ENCODE data around the gene GPC5.

The GPC5 gene

DNA sequence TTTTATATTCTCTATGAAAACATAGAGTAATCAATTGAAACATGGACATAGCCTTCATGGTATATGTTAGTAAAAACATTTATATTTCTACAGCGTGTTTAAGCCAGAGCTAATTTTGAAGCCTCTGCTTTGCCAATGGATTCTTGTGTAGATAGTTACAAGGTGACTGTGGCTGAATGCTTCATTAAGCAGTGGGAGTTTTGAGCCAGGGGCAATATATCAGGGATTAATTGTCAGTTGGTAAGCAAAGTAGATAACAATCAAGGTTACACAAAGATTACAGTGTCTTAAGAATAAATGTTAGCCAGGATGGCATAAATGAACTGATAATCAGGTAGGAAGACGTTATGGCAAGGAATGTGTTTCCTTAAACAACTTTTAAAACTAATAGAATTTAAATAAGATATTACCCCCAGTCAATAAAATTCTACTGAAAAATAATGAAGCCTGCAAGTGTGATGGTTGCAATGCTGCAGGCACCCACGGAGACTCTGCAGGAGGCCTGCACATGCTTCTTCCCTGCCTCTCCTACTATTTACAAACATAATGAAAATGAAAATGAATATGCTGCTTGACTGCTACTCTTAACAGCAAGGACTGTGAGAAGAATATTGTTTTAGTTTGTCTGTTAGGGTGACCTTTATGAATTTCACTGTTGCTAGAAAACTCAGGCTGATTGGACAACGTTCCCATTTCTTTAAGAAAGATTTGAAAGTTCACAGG, 588.5 kb downstream of the GPC5 start:
- no peak for DNase-seq (ENCODE audit: low spot score)

DNA sequence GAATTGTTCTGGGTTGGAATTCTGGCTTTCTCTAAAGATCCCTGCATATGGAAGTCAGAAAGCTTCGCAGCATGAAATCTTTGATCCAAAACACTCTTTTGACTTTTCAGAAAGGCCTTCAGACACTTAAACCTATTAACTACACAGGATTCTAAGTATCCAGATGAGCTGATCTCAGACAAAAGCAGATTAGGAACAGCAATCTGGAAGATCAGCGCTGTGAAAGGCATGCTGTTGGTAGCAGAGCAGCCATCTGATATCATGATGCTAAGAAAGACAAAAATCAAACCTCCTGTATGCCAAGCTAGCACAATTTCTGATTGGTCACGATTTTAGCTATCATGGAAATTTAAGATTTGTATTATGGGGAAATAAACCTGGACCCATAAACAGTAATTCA, 589.9 kb downstream of the GPC5 start:
- DNase-seq (ENCODE audit: low spot score): no peak

DNA sequence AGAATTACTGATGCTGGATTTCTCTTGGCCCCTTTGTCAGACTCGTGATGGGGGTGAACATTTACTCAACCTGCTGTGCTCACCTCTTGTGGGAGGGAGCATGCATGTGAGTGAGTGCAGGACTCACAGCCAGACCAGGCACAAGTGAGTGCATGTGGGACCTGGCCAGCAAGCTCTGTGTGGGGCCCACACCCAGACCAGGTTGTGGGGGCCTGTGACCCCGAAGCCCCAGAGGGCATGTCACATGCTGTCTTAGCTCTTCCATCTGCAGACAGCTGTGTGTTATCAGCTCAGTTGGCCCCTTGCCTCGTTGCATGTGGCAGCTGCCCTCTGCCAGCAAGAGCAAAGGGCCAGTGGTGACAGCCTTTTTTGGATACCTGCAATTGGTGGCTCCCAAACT, 614.4 kb downstream of the GPC5 start:
- DNase-seq (ENCODE audit: low spot score): no peak

DNA sequence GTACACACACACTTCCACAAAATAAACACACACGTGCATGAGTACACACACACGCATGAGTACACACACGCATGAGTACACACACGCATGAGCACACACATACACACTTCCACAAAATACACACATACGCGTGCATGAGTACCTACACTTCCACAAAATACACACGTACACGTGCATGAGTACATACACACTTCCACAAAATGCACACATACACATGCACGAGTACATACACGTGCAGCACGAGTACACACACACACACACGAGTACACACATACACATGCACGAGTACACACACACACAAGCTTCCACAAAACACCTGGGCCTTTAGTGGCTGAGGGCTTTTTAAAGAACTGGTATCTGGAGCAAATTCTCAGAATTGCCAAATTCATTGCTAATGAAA, 619.3 kb downstream of the GPC5 start:
- no peak for DNase-seq (ENCODE audit: low spot score)

DNA sequence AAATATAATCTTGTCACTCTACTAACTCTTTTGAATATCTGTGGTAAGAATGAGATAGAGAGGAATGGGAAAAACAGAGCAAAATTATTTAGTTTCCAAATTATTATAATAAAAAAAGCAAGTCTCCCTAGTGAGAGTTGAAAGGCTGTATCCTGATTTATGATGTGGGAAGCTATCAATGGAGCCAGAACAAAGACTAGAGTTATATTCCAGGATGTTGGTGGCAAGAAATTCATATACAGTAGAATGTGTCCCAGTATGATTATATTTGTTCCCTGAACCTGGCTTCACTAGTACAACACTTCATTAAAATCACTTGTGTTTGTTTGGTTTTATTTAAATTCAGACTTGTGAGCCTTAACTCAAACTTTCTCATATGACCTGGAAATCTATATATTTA, 630.3 kb downstream of the GPC5 start:
- DNase-seq (ENCODE audit: low spot score): no peak

DNA sequence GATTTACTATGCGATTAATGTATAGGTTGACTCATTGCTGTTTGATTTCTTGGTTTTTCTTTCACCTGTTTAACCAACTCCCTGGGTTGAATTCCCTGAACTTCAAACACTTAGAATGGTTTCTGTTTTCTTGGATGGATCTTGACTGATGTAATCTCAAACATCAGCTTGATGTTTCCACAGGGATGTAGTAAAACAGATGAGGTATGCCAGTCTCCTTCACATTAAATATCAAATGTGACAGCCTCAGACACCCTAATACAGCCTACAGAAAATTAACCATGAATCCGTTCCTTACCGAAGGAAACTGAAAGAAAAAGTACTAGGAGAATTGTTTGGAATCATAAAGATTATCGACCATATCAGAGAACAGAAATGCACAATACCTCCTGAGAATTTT, 631.2 kb downstream of the GPC5 start:
- no peak for DNase-seq (ENCODE audit: low spot score)

DNA sequence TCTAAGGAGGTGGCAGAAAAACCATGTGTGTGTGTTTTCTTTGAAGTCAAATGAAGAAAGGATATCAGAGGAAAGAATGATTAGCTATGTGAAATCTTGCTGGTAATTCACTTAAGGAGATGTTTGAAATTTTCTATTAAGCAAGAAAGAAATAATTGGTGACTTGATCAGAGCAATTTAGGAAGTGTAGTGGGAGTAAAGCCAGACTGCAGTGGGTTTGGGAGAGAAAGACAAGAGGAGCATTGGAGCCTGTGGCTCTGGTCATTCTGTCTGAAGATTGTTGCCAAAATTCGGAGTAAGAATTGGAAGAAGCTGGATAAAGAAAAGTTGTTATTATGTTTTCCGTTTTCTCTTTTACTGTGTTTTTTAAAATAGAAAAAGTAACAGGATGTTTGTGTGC, 640.5 kb downstream of the GPC5 start:
- DNase-seq (ENCODE audit: low spot score): no peak

DNA sequence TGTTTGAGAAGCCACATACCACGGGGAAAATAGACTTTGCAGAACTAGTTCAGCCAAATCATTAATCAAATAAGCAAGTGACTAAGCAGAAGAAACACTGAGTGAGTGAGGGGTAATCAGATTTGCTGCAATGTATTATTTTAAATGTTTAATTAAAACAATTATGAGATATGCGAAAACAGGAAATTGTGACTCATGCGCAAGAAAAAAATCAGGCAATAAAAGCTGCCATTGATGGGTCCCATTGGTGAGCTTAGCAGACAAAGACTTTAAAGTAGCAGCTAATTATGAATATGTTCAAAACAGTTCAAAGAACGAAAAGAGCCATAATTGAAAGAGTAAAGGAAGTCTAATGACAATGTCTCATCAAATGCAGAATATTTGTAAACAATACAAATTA, 644.1 kb downstream of the GPC5 start:
- DNase-seq (ENCODE audit: low spot score): no peak

DNA sequence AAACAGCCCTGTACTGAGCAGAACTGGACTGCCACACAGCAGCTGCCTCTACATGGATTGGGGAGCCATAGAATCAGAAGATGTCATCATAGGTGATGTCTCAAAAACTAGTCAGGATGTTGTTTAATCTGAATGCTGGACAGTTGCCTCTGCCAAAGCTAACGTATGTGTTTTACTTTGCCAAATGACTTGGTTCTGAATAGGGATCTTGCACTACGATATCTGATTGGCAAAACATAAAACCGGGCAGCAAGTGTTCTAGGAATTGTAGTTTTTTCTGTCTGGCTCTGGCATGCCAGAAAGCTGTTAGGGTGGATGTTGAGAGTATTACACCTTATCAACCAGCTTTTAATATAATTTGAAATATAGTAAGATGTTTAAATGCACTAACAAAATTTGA, 645.9 kb downstream of the GPC5 start:
- DNase-seq (ENCODE audit: low spot score): no peak

DNA sequence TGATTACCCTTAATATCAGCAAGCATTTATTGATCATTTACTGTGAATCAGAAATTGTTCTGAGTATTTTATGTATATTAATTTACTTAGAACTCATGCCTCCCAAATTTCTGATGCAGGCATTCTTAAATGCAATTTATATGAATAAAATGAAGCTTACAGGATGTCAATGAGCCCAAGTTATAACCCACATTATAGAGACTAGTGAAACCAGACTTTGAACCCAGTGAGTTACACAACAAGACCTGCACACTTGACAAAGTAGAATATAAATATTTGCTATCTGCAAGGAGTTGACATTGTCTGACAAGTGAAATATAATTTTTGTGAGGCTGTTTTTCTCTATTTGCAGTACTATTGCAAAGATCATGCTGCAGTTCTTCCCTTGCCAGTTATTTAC, 656.0 kb downstream of the GPC5 start:
- DNase-seq (ENCODE audit: low spot score): no peak

DNA sequence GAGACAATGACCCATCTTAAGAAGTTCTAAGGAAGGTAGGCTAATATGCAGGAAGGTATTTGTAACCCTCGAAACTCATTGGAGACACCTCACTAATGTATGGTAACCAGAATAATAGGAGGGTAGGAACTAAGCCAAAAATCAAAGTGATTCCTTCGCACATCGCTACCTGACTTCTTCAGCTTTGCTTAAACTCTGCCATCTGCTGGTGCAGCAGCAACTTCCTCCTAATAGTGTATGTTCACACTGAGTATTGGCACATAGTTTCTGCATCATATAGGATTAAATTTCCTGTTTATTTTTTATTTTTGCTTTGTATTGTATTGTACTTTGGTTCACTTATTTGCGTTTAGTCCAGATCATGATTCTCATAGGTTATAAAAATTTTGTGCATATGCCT, 676.2 kb downstream of the GPC5 start:
- no peak for DNase-seq (ENCODE audit: low spot score)

DNA sequence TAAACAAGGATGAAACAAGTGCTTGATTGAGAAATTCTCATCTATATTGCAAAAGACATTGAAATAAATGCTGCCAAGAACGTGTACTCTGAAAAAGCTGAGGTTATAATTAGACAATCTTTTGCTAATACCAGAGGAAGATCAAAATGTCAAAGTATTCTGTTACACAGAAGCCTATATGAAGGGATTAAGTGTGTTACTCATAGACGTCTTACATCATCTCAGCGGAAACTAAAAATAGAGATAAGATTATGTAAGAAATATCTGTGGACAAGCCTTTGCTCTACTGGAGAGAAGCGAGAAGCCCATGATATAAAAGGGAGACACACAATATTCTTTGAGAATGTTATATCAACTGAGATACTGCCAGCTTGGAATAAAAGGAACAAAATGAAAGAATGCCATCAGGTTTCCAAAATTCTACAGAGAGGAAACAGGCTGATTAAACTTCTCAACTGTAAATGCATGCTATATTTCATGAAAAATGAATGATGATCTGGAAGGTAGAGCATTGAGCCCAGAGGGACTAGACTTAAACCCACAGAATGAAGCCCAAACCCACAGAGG, 699.0 kb downstream of the GPC5 start:
- no peak for DNase-seq (ENCODE audit: low spot score)

DNA sequence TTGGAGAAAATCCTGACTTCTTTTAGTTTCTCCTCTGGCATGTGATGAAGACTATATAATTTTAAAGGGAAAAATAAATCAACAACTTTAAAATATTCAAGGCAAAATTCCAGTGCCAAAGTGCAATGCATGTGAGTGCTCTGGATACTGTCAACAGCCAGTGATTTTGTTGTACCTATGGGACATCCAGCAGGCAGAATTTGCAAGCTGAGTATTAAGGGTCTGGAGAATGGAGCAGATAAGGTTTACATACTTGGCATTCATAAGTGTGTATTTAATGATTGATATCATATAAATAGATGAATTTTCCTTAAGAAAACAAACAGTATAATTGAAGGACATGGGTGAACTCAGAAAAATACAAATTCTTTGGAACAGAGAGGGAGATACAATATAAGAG, 703.4 kb downstream of the GPC5 start:
- no peak for DNase-seq (ENCODE audit: low spot score)

DNA sequence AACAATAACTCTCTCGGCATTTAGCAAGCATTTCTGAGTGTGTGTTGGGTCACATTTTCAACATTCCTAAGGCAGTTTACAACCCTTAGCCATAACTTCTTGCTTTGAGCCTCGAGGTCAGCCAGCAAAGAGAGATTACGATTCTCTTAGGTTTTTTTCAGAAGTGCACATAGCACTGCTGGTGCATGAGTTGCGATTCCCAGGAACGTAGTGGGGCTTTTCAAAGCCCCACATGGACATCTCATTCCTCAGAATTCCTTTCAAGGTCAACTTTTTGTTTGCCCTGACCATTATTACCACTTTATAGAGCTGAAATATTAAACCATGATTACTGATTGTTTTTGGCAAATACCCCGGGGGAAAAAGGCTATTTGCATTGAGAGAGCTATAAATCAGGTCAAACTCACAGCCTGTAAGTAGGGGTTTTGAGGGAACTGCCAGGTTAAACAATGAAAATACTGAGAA, 705.3 kb downstream of the GPC5 start:
- DNase-seq (ENCODE audit: low spot score): no peak

DNA sequence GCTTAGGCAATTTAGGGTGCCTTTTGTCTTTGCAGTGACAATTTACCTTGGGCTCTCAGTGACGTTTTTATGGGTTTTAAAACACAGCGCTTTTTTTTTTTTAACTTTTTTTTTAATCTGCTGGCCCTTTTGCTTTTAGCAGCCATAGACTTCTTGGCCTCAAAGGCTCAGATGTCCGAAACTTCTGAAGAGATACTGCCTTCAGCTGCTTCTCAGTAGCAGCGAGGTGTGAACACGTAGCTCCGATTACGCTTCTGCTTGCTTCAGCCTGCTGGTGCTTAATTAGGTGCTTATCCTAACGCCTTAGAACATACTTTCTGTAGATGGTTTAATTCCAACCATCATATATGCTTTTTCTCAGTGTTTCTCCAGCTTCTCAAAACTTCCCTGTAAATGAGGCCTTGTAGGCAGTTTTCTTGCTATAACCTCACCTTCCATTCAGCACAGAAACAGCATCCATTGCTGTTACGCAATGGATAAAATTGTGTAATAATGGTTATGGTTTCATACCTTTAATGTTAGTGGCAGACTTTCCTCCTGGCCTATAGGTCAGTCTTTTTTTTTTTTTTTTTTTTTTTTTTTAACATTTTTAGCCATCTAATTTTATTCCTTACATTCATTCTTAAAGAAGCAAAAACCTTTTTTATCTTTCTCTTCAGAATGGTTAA, 723.9 kb downstream of the GPC5 start:
- no peak for DNase-seq (ENCODE audit: low spot score)

DNA sequence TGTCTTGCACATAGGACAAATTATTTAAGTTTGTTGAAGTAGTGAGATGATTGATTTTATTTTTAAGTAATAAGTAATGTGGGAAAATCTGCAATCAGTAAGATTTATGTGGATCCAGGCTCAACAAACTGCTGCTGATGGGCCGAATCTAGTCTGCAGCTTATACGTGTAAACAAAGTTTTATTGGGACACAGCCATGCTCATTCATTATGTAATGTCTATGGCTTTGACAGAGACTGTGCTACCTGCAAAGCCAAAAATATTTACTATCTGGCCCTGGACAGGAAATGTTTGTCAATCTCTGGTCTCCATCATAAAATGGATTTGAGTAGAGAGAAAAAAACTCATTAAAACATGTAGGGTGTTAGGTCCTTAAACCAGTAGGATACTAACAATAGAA, 728.0 kb downstream of the GPC5 start:
- DNase-seq (ENCODE audit: low spot score): no peak

DNA sequence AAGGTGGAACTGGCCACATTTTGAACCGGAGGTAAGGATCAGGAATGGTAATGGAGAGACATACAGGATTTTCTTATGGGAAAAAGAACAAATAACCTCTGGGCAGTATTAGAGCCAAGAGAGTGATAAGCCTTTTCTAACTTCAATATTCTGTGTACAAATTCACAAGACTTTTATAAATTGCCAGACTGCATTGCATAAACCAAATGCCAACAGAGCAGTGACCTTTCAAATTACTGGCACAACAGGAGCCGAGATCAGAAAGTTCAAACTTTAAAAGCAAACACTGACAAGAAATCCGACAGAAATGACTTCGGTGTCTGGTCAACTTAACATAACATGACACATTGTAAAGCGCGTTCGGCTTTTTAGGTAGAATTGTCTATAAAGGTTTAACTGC, 737.1 kb downstream of the GPC5 start:
- no peak for DNase-seq (ENCODE audit: low spot score)

DNA sequence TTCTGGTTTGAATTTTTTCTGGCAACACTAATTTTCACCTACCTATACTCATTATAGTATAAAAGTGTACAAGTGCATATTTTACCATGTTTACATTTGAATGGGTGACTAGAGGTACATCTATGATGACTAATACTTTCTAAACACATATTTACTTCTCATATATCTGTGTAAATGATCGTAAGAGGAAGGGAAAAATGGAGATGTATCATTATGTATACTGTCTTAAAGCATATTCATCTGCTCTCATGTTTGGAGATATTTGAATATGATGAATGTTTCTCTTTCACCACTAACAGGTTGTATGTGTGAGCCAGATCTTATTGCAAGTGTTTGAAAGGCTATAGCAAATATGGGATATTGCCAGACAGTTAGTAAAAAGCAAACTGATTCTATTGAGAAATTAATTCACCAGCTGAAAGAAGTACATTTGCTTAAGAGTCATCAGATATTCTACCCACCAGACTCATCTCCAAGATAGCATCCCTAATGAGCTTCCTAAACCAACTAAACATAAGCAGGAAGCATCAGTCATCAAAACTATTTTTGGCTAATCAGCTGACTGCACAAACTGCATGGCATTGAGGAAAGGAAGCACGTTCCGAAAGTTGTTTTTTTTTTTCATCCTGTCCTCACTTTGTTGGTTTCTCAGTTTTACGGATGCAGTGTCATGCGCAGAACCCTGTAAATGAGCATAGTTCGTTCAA, 738.2 kb downstream of the GPC5 start:
- DNase-seq (ENCODE audit: low spot score): no peak

DNA sequence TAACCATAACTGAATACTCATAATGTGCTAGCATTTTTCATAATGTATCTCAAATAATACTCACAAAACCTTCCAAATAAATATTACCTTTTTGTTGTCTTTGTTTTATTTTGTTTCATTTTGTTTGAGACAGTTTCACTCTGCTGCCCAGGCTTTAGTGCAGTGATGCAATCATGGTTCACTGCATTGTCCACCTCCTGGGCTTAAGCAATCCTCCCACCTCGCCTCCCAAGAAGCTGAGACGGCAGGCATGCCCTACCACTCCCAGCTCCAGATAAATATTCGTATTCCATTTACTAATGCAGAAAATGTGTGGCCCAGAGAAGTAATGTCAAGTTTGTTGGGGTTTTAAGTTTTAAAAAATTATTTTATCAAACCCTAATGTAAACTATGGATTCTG, 739.1 kb downstream of the GPC5 start:
- no peak for DNase-seq (ENCODE audit: low spot score)

DNA sequence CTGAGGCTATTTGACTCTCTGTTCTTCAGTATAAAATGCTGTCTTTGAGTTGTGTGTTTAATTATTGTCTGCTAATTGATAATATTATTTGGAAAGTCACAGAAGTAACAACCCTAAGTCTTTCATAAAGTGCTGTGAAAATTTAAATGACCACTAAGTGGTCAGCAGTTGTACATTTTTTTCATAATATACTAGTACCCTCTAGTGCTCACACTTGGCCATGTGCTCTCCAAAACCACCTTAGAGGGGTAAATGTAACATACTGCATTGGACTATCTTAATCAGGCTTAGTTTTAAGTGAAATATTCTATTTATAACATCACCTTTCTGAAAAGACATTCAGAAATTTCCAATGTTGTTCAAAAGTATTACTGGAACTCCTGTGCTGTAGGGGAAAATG, 745.3 kb downstream of the GPC5 start:
- DNase-seq (ENCODE audit: low spot score): no peak

DNA sequence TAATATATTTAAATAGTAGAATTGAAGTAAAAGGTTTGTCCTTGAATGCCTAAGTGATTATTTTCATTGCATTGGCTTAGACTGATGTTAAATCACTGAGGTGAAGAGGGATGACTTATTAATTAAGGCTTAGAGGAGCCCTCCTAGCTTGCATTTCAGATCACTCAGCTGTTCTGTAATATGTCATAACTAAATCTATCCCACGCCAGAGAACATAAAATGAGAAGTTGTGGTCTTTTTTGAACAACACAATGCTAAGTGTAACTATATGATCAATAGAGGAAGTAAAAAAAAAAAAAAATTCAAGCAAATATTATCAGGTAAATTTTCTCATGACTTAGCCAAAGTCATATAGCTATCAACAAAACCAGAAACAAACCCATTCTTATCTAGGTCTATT, 752.2 kb downstream of the GPC5 start:
- DNase-seq (ENCODE audit: low spot score): no peak

DNA sequence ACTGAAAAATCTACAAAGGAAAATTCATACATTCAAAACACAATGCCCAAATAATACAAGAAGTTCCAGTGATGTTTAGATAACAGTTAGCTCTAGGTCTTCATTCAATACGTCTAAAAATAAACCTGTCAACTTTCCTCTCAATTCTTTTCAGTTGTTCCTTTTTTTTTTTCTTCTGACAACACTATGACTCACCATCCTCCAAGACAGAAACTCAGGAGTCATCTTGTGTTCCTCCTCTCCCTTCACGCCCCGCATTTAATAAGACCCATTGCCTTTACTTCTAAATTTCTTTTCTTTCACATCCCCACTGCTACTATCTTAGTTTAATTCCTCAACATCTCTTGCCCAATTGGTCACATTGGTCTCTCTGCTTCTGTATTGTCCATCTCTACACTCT, 759.9 kb downstream of the GPC5 start:
- DNase-seq (ENCODE audit: low spot score): no peak

DNA sequence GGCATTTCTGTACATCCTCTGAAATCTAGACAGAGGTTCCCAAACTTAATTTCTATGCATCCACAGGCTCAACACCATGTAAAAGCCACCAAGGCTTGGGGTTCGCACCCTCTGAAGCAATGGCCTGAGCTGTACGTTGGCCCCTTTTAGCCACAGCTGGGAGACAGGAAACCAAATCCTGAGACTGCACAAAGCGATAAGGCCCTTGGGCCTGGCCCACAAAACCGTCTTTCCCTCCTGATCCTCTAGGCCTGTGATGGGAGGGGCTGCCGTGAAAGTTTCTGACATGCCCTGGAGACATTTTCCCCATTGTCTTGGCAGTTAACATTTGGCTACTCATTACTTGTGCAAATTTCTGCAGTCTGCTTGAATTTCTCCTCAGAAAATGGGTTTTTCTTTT, 766.4 kb downstream of the GPC5 start:
- no peak for DNase-seq (ENCODE audit: low spot score)
